Breast epithelium (tissue), 3 donors: Measurements from ENCODE around the gene NDUFB2.

Source experiments
- CTCF ChIP-seq, 3 donors: fragments of 450-650 bp; IDR thresholded peaks; one replicate each; pipeline ENCODE4 v1.5.1; 2016 to 2017; ENCODE audit warnings: antibody characterized with exemption in 3 of 3, mild to moderate bottlenecking in 3 of 3, moderate library complexity in 3 of 3
- POLR2AphosphoS5 ChIP-seq, 3 donors: sonication (generic); formaldehyde crosslinking; IDR thresholded peaks; one replicate each; pipeline ENCODE4 v1.6.1; 2017; ENCODE audit warnings: antibody characterized with exemption in 3 of 3

GRCh38 chr7:140672382-140673062, 24.0 kb upstream of the NDUFB2 start, which contains the start of gene ADCK2:
- TF ChIP-seq POLR2AphosphoS5 (IDR thresholded peaks at IDR 0.05) (peak in 1 of 3 donors; percentile 9), CTCF (IDR thresholded peaks at IDR 0.05) (no peak)
